Suppressor macrophage (primary cell): ENCODE results near the gene MAP7D1.
A peak's percentile ranks its signal among the peaks of the same experiment; 100 is the strongest.
"Not testable (repeated sequence)": the region's sequence is repeated elsewhere in the genome, so short reads cannot be mapped to it uniquely, and the experiment has no call there.

ENCODE experiments used
- DNase-seq, 4 experiments: peaks; one replicate each; pipeline ENCODE4 v3.0.0-alpha.2; 2020 to 2022

The MAP7D1 gene

DNA sequence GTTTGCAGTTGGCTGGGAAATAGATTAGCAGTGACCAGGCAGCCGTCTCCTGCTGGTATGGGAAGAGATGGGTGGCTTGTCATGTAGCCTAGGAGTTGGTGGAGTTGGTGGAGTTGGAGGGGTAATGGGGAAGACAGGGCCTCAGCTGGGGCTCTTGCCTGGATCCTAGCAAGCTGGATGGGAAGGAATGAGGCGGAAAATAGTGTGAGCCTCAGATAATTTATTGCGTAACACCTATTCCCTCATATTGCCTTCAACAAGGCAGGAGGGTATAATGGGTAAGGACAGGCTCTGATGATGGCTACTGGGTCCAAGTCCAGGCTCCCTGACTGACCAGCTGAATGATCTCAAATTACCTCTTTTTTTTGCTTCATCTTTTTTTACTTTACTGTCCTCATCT lies 12.6 kb downstream of the MAP7D1 start:
- no peak for DNase-seq

DNA sequence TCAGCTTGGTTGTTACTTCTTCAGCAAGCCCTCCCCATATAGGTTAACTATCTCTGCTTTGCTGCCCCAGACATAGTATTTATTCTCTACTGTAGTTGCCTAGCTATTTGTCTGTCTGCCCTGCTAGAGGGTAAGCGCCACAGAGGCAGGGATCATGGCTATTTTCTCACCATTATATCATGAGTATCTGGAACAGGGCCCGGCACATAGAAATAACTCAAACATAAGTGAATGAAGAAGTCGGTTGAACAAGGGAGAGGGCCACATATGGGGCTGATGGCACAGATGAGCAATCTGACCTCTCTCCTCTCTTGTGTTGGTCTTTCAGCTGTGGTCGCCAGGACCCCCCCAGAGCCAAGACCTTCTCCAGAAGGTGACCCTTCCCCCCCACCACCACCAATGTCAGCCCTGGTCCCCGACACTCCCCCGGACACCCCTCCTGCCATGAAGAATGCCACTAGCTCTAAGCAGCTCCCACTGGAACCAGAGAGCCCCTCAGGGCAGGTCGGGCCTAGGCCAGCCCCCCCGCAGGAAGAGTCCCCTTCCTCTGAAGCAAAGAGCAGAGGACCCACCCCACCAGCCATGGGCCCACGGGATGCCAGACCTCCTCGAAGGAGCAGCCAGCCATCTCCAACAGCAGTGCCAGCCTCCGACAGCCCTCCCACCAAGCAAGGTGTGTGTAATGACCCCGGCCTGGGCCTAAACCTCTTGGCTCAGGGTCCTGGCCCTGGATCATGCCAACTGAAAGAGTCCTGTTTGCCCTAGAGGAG lies 14.9 kb downstream of the MAP7D1 start:
- no peak for DNase-seq

DNA sequence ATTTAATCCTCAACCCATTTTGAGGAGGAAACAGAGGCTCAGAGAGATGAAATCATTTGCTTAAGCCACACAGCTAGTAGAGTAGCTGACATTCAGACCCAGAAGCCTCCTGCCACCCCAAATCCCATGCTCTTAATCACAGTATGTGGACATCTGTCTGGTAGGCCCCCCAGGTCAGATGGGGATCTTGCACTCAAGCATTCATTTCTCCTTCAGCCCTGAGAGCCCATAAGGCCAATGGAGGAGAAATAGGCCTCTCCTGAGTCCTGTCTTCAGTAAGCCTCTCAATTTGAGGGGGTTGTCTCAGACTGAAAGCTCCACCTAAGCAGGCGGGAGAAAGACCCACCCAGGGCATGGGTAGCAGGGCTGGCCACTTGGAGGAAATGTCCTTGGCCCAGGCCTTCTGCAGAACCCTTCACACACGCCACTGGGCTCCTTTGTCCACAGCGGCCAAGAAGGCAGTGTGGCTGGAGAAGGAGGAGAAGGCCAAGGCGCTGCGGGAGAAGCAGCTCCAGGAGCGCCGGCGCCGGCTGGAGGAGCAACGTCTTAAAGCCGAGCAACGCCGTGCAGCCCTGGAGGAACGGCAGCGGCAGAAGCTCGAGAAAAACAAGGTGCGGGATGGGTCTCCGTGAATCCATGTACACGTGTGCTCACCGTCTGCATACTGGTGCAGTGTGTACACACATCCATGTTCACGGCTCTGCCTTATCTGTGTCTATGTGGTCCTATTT lies 16.2 kb downstream of the MAP7D1 start:
- no peak for DNase-seq

DNA sequence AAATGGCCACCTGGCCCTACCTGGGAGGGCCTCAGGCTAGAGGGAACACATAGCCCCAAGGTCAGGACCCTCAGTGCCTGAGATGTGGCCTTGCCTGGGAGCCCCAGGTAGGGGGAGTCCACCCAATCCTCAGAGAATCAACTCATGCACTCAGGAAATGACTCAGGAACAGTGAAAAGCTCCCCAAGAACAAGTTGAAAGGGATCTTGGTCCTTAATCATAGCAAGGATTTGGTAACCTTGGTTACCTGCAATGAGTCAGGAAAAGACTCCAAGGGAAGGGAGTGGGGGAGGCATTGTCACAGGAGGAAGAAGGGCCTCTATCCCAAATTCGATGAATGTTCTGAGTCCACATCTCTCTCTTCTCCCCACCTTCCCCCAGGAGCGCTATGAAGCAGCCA lies 17.0 kb downstream of the MAP7D1 start:
- no peak for DNase-seq

DNA sequence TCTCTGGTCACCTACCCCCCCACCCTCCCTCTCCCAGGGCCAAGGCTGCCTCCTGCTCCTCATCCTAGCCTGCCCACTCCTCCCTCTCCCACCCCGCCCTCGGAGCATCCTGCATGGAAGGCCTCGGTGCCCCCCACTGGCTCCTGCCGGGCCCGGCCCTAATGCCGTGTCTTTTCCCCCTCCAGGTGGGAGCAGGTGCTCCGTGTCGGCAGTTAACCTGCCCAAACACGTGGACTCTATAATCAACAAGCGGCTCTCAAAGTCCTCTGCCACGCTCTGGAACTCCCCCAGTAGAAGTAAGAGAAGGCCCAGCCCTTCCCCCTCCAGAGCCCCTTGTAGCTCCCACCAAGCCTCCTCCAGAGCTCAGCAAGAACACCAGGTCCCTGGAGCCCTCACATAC lies 18.8 kb downstream of the MAP7D1 start:
- DNase-seq: no peak

DNA sequence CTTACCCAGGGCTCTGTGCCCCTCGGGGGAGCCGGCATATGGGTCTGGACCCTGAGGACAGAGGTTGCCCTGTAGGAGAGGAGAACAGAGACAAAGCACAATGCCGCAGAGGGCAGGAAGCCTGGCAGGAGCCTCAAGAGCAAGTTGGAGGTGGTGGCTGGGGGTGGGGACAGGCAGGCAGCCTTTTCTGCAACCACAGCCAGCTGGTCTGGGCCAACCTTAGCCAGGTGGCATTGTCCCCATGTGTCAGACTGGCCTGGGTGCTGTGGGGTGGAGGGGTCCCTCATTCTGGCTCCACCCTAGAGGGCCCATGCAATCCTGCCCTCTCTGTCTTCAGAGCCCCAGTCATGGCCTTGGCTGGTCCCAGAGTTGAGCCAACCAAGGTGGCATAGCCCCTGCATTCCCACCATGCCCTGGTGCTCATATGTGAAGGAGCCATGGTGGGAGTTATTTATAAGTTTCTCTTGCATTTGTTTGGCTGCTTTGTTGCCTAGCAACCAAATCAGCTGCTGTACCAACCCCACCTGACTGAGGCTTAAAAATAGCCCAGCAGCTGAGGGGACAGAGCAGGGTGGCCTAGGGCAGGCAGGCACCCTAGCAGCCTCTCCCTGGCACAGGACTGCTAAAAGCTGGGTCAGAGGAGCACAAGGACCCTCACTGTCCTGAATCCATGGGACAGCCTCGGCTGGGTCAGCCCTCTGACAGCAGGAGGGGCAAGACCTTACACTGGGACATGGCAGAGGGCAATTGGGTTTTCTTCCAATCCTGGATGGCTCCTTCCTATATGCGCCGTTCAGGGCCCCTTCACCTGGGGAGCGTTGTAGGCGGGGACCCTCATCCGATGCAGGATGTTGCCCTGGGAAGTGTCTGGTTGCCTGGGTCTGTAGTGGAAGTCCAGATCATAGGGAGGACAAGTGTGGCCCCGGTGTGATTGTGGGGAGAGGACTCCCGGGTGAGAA lies 19.5 kb downstream of the MAP7D1 start:
- DNase-seq: peak in 2 of 4 experiments; percentile 33 to 36

DNA sequence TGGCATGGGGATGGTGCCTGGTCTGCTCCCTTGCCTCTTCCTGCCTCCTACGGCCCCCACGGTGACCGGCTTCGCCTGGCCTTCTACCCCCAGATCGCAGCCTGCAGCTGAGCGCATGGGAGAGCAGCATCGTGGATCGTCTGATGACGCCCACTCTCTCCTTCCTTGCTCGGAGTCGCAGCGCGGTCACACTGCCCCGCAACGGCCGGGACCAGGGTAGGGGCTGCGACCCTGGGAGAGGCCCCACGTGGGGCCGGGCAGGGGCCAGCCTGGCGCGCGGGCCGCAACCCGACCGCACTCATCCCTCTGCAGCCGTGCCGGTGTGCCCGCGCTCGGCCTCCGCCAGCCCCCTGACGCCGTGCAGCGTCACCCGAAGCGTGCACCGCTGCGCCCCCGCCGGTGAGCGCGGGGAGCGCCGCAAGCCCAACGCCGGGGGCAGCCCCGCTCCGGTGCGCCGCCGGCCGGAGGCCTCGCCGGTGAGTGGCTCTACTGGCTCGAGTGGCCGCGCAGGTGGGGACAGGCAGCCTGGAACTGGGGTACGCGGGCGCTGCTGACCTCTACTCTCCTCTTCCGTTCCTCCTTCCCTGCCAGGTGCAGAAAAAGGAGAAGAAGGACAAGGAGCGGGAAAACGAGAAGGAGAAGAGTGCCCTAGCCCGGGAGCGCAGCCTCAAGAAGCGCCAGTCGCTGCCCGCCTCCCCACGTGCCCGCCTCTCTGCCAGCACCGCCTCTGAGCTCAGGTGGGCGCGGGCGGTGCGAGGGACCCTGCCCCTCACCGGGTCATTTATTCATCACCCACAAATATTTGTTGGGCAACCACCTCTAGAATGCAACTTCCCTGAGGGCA lies 20.4 kb downstream of the MAP7D1 start:
- DNase-seq: no peak

DNA sequence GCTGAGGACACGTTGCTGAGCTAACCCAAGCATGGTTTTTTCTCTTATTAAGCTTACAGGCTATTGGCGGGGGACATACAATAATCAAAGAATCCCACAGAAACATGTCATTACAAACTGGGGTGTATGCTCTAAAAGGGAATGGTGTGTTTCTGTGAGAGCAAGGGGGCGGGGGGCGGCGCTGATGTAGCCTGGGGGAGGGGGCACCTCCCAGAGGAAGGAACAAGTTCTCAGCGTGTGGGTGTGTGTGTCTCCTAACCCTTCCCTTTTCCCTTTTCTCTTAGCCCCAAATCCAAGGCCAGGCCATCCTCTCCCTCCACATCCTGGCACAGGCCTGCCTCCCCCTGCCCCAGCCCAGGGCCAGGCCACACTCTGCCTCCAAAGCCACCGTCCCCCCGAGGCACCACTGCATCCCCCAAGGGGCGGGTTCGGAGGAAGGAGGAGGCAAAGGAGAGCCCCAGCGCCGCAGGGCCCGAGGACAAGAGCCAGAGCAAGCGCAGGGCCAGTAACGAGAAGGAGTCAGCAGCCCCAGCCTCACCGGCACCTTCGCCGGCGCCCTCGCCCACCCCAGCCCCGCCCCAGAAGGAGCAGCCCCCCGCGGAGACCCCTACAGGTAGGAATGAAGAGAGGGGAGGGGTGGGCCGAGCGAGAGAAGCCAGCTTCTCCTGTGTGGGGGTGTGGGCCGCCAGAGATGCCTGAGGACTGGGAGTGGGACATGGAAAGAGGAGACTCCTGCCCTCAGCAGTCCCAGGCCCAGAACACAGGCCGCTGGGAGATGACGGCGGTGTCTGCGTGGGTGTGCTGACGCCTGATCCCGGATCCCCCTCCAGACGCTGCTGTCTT lies 21.9 kb downstream of the MAP7D1 start:
- DNase-seq: peak in 2 of 4 experiments; percentile 36 to 43

DNA sequence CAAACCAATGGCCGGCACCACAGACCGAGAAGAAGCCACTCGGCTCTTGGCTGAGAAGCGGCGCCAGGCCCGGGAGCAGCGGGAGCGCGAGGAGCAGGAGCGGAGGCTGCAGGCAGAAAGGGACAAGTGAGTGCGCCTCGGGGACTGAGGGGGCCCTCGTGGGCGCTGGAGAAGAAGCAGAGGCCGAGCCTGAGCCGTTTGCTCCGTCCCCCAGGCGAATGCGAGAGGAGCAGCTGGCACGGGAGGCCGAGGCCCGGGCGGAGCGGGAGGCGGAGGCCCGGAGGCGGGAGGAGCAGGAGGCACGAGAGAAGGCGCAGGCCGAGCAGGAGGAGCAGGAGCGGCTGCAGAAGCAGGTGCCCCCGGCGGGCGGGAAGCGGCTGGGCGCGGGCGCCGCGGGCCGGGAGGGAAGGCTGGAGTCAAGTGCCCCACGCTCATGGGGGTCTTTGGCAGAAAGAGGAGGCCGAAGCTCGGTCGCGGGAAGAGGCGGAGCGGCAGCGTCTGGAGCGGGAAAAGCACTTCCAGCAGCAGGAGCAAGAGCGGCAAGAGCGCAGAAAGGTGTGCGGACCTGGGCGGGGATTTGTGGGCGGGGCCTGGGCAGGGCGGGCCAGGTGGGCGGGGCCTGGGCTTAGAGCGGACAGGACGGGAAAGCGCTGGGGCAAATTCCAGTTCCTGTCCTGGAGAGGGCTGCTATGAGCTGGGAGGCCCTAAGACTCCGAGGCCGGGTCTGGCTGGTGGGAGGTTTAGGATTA lies 22.7 kb downstream of the MAP7D1 start:
- no peak for DNase-seq

DNA sequence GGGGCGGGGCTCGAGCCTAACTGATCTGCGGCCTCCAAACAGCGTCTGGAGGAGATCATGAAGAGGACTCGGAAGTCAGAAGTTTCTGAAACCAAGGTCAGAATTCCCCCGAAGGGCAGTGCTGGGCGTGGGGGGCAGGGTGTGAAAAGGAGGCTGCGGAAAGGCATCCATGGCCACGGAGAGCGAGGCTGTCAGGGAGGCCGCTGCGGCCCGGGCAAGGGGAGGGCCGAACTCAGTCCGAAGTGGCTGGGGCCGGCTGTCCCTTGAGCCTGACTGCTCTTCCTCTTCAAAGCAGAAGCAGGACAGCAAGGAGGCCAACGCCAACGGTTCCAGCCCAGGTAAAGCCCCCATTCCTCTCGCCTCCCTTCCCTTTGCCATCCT lies 23.2 kb downstream of the MAP7D1 start:
- DNase-seq: no peak

DNA sequence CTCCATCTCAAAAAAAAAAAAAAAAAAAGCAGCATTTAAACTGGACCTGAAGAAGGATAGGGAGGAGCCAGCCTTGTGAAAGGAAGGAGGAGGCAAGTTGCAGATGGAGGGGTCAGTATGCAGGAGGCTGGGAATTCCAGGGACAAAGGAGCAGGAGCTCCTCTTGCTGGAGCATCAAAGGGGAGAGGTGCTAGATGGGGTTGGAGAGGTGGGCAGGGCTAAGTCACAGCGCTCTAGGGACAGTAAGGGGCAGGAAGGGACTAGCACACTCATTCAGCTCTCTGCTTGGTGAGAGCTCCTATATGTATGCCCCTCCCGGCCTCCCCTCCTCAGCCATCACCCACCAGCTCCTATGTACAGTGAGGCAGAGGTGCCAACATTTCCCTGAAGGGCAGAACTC lies 26.8 kb downstream of the MAP7D1 start:
- no peak for DNase-seq

DNA sequence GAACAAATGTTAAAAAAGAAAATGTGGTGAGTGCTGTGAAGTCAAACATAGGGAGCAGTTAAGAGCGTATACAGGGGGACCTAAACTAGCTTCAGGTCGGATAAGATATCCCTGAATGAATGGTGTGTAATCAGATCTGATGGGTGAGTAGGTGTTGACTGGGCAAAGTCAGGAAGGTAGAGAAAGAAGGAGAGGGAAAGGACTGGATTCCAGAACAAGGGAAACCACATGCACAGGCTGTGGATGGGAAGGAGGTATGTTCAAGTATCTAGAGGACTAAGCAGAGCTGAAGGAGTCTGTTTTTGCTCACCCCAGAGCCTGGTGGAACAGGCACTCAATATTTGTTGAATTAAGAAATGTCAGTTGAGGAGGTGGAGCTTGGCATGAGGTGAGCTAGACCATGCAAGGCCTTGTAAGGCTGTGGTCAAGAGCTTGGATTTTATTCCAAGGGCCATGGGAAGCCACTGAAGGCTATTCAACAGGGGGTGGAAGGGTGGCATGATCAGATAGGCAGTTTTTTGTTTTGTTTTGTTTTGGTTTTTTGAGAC lies 27.4 kb downstream of the MAP7D1 start:
- no peak for DNase-seq

DNA sequence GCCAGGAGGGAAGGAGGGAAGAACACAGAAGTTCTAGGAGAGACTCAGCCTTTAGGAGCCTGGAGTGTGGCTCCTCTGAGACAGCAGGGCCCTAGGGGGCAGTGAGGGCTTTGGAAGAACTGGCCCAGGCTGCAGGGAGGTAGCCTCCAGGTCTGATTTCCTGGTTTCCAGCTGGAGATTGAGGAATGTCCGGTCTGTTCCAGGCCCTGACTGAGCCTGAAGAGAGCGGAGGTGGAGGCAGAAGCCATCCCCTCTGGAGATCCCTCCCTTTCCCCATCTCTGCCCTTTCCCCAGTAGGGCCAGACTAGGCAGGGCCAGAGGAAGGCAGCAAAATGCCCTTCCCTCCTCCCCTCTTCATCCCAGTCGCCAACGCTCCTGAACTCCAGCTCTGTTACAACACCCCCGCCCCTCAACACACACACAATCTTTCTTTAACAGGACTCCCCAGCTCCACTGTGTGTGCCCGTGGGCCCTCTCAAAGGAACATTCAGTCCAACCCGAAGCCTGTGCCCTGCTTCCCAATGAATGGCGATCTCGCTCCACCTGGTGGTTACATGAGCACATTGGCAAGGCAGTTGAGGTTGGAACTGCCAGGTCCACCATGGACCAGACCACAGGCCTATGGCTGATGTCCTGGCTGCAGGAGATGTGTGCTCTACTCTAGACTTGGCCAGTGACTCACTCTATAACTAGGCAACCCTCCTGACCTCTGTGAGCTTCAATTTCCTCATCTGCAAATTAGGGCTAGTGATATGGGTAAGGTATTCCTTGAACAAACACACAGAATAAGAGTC lies 32.0 kb downstream of the MAP7D1 start:
- peak; percentile 88 to 93 (median 90) for DNase-seq

DNA sequence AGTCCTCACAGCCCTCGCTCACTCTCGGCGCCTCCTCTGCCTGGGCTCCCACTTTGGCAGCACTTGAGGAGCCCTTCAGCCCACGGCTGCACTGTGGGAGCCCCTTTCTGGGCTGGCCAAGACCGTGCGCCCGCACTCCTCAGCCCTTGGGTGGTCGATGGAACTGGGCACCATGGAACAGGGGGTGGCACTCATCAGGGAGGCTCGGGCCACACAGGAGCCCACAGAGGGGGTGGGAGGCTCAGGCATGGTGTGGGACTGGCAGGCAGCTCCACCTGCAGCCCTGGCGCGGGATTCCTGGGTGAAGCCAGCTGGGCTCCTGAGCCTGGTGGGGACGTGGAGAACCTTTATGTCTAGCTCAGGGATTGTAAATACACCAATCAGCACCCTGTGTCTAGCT lies 40.8 kb downstream of the MAP7D1 start:
- not testable (repeated sequence) for DNase-seq

DNA sequence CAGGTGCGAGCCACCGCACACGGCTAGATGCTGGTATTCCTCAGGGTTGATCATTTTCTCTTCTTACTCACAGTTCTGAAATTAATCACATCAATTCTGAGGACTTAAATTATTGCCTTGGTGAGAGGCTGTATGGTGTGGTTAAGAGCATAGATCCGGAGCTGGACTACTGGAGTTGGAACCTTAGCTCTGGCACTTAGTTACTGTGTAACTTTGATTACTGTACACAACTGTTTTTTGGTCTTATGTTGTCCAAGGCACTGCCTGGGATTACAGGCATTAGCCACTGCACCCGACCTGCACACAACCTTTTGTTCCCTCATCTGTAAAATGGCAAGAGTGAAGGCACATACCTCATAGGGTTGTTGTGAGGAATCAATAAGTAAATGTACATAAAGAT lies 42.7 kb downstream of the MAP7D1 start:
- DNase-seq: no peak

DNA sequence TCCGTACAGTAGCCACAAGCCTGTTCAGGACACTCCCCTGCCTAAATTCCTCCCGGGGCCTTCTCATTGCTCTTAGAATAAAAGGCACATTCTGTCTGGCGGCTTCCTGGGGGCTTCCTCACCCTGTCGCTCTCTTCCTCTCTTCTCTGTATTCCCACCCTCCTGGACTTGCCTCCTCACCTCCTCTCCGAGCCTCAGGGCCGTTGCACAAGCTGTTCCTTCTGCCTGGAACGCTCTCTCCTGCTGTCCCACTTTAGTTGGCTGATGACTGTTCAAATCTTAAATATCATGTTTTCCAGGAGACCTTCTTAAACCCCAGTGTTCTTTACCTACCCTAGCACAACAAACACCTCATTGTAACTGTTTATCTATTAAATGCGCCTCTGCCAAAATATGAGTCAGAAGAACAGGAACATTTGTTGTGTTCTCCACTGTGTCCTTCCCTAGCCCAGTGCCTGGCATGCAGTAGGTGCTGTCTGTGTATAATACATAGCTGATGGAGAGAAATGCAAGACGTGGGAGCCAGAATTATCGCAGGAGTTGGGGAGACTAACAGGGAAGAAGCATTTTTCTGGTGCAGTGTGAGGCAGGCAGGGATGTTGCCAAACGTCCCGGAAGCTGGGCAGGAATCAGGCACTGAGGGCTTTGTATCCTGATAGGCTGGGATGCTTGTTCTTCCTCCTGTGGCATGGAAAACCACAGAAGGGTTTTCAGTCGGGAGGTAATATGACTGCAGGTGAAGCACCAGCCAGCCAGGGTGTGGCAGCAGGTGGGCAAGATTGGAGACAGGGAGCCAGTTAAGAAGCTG lies 44.2 kb downstream of the MAP7D1 start:
- DNase-seq: no peak

DNA sequence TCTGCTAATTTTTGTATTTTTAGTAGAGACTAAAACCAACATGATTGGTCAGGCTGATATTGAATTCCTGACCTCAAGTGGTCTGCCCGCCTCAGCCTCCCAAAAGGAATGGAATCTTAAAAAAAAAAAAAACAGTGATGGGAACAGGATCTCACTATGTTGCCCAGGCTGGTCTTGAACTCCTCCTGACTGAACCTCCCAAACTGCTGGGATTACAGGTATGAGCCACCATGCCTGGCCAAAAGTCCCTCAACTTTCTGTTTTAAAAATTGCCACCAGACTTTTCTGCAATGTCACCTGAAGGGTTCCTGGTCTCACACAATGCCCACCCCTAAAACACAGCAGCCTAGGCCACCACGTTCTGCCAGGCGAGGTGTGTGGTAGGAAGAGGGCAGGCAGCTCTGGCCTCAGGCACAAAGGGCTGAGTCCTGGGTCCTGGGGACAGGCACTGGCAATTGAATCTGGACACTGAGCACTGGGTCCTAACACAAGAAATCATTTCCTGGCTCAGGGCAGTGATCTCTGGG lies 47.1 kb downstream of the MAP7D1 start:
- DNase-seq: no peak
